WTC11 (cell line): Measurements from ENCODE around the gene NPTN. TPM values are rescaled to one million over a fixed set of nuclear protein-coding genes. Genes with fewer than 3 reads are reported as not detected.

Source experiments
- ATAC-seq: fragments of 200-7000 bp; cut with Tn5 transposase; 2 replicates; pipeline ENCODE4 v1.10.0; 2021; ENCODE audit warnings: mild to moderate bottlenecking, moderate library complexity
- CTCF ChIA-PET: fragments of 300-600 bp; sonication (Branson Sonifier 250); formaldehyde crosslinking; loops from one replicate; lab custom pipeline; 2021; ENCODE audit warnings: antibody characterized with exemption; lab: Charles Lee
- POLR2A ChIA-PET: fragments of 350-600 bp; sonication (Branson Sonifier 250); formaldehyde crosslinking; loops from one replicate; lab custom pipeline; 2021; ENCODE audit warnings: antibody characterized with exemption; lab: Charles Lee
- DNase-seq: peaks from one replicate; pipeline ENCODE4 v3.0.0; 2021; ENCODE audit warnings: low spot score
- H3K27ac Mint-ChIP-seq: 2 replicates; pipeline ENCODE4 v1.8.0; 2021; ENCODE audit warnings: mixed read lengths
- H3K27me3 Mint-ChIP-seq: 2 replicates; pipeline ENCODE4 v1.8.0; 2021; ENCODE audit warnings: low read depth, mild to moderate bottlenecking, moderate library complexity, mixed read lengths
- H3K36me3 Mint-ChIP-seq: 2 replicates; pipeline ENCODE4 v1.8.0; 2021; ENCODE audit warnings: mixed read lengths
- H3K4me1 Mint-ChIP-seq: 2 replicates; pipeline ENCODE4 v1.8.0; 2022; ENCODE audit warnings: mixed read lengths
- H3K4me3 Mint-ChIP-seq: 2 replicates; pipeline ENCODE4 v1.8.0; 2021; ENCODE audit warnings: mild to moderate bottlenecking, moderate library complexity, mixed read lengths
- H3K9me3 Mint-ChIP-seq: 2 replicates; pipeline ENCODE4 v1.8.0; 2021; ENCODE audit warnings: mixed read lengths
- ATF1 ChIP-seq: sonication (generic); formaldehyde crosslinking; IDR thresholded peaks from 2 replicates; pipeline ENCODE4 v1.8.1; 2023; ENCODE audit warnings: mild to moderate bottlenecking, moderate library complexity, missing genetic modification reagents
- CTCF ChIP-seq: fragments of 200-600 bp; IDR thresholded peaks from 2 replicates; pipeline ENCODE4 v1.8.0; 2022; ENCODE audit warnings: antibody characterized with exemption
- E2F5 ChIP-seq: sonication (generic); formaldehyde crosslinking; IDR thresholded peaks from 2 replicates; pipeline ENCODE4 v1.8.1; 2022; ENCODE audit warnings: mild to moderate bottlenecking, moderate library complexity, missing genetic modification reagents
- FOXJ3 ChIP-seq: sonication (generic); formaldehyde crosslinking; IDR thresholded peaks from 2 replicates; pipeline ENCODE4 v1.9.0; 2021; ENCODE audit warnings: missing genetic modification reagents, mild to moderate bottlenecking, borderline replicate concordance
- HMGA2 ChIP-seq: fragments of 250-450 bp; sonication (Bioruptor Pico); IDR thresholded peaks from 2 replicates; pipeline ENCODE4 v1.4.0; 2021; ENCODE audit warnings: mild to moderate bottlenecking, moderate library complexity
- MYBL2 ChIP-seq: sonication (generic); formaldehyde crosslinking; IDR thresholded peaks from 2 replicates; pipeline ENCODE4 v1.8.1; 2023; ENCODE audit warnings: mild to moderate bottlenecking, moderate library complexity, missing genetic modification reagents
- RORB ChIP-seq: fragments of 250-450 bp; sonication (Bioruptor Pico); IDR thresholded peaks from 2 replicates; pipeline ENCODE4 v1.9.0; 2021; ENCODE audit warnings: mild to moderate bottlenecking
- SMAD3 ChIP-seq: sonication (generic); formaldehyde crosslinking; IDR thresholded peaks from 2 replicates; pipeline ENCODE4 v1.8.0; 2022; ENCODE audit warnings: missing genetic modification reagents, mild to moderate bottlenecking, borderline replicate concordance
- STAT6 ChIP-seq: sonication (generic); formaldehyde crosslinking; conservative IDR thresholded peaks from 2 replicates; pipeline ENCODE4 v1.8.1; 2023; ENCODE audit warnings: mild to moderate bottlenecking, low read depth, missing genetic modification reagents, moderate library complexity
- TEAD4 ChIP-seq: sonication (generic); formaldehyde crosslinking; IDR thresholded peaks from 2 replicates; pipeline ENCODE4 v1.8.0; 2022; ENCODE audit warnings: mild to moderate bottlenecking, missing genetic modification reagents
- ZBTB43 ChIP-seq: sonication (generic); formaldehyde crosslinking; IDR thresholded peaks from 2 replicates; pipeline ENCODE4 v1.8.1; 2023; ENCODE audit warnings: mild to moderate bottlenecking, missing genetic modification reagents
- ZNF281 ChIP-seq: sonication (generic); formaldehyde crosslinking; IDR thresholded peaks from 2 replicates; pipeline ENCODE4 v1.8.0; 2023; ENCODE audit warnings: mild to moderate bottlenecking, missing genetic modification reagents
- total RNA-seq: library from RNA; stranded (reverse); gene quantifications from 3 replicates; pipeline ENCODE4 v1.2.3, GENCODE V29; 2021
- TF ChIP-seq, protein P1 (sequence below): sonication (generic); formaldehyde crosslinking; IDR thresholded peaks from 2 replicates; pipeline ENCODE4 v1.8.0; 2022; ENCODE audit warnings: mild to moderate bottlenecking, missing genetic modification reagents
- TF ChIP-seq, protein P2 (sequence below): fragments of 250-450 bp; sonication (Bioruptor Pico); conservative IDR thresholded peaks from 2 replicates; pipeline ENCODE4 v1.9.0; 2021; ENCODE audit warnings: mild to moderate bottlenecking
- TF ChIP-seq, protein P3 (sequence below): sonication (generic); formaldehyde crosslinking; IDR thresholded peaks from 2 replicates; pipeline ENCODE4 v1.8.1; 2022; ENCODE audit warnings: low read depth, missing genetic modification reagents, borderline replicate concordance

Gene NPTN
- total RNA-seq, 1 experiment from 2014 or later: 116 TPM

DNA sequence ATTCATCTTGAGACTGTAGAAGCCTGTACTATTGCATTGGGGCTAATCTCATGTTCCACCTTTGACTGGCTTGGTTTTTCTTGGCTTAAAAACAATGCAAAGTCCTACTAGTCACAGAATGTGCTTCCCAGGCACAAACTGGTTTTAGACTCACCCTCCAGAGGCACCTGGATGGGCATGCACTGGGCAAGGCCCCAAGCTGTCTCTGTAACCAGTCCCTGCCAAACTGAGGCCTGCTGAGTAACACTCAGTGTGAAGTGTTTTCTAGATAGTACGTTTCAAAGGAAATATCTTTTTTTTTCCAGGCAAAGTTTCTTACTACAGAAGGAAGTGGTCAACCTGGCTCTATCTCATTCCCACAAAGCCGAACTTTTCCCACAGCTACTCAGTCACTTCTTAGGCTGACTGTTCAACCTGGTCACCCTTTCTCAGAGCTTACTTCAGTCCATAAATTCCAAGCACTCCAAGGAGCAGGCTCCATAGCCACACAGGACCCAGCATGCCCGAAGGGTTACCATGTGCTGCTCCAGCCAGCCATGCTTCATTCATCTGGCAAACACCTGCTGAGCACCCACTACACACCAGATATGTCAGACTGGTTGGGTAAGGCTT, 57.4 kb downstream of the NPTN start (continued):
- TF ChIP-seq CTCF (no peak), HMGA2 (CRISPR knock-in tag) (no peak), MYBL2 (CRISPR knock-in tag) (no peak), ZBTB43 (CRISPR knock-in tag) (no peak), SMAD3 (no peak), STAT6 (CRISPR knock-in tag) (no peak)
- TF ChIP-seq, protein P1, sequence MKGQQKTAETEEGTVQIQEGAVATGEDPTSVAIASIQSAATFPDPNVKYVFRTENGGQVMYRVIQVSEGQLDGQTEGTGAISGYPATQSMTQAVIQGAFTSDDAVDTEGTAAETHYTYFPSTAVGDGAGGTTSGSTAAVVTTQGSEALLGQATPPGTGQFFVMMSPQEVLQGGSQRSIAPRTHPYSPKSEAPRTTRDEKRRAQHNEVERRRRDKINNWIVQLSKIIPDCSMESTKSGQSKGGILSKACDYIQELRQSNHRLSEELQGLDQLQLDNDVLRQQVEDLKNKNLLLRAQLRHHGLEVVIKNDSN (CRISPR knock-in tag): no peak

DNA sequence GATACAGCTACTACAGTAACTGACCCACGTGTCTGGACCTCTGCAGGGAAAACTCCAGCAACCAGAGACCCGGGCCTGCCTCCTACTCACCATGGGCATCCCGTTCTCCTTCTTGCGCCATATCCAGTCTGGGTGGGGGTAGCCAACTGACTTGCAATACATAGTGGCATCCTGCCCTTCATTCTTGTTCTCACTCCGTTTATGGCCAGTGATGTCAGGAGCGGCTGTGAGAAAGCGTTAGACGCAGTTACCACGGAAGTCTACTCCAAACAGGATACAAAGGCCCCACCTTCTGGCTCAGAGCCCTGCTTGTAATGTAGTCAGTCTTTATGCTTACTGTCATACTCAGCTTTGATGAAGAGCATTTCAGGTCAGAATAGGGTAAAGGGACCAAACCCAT, 59.6 kb downstream of the NPTN start:
- no peak for ATAC-seq
- CTCF ChIA-PET: interaction anchor here (1.4 kb wide), 1 partner anchor 13 kb away, joined by 3 read pairs; no protein-coding TSS in a partner anchor
- no peak for DNase-seq
- H3K36me3 Mint-ChIP-seq: peaks cover 57% of the 10 kb centered on the region
- H3K27me3 Mint-ChIP-seq: no peaks in the 10 kb centered on the region
- H3K4me3 Mint-ChIP-seq: no peak overlapping the region
- POLR2A ChIA-PET: no interaction called here
- H3K27ac Mint-ChIP-seq: no peak overlapping the region
- peaks cover 8% of the 10 kb centered on the region for H3K4me1 Mint-ChIP-seq
- TF ChIP-seq, protein P2, sequence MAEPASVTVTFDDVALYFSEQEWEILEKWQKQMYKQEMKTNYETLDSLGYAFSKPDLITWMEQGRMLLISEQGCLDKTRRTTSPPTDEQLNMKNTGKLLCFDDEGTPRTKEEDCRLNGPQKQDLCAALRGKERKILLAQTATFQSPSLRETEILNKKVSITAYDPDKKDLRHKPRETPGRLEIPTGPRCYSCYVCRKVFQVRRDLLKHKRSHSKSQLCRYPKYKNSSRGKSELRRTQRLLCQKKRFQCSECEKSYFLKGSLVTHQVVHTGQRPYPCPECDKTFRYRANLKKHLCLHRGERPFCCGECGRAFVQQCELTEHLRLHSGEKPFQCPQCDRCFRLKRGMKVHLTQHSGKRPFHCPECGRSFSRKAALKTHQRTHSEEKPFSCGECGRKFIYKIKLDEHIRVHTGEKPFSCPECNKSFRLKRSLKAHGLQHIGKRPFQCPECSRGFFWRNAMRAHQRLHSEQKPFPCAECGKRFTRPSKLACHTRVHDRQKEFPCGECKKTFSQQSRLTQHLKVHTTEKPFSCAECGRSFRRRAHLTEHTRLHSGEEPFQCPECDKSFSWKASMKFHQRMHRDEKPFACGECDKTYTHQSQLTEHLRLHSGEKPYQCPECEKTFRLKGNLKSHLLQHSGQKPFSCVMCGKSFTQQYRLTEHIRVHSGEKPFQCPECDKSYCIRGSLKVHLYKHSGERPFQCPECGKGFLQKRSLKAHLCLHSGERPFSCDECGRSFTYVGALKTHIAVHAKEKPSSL (CRISPR knock-in tag): no peak
- no peak for TF ChIP-seq ZNF281 (CRISPR knock-in tag)
- TF ChIP-seq, protein P3, sequence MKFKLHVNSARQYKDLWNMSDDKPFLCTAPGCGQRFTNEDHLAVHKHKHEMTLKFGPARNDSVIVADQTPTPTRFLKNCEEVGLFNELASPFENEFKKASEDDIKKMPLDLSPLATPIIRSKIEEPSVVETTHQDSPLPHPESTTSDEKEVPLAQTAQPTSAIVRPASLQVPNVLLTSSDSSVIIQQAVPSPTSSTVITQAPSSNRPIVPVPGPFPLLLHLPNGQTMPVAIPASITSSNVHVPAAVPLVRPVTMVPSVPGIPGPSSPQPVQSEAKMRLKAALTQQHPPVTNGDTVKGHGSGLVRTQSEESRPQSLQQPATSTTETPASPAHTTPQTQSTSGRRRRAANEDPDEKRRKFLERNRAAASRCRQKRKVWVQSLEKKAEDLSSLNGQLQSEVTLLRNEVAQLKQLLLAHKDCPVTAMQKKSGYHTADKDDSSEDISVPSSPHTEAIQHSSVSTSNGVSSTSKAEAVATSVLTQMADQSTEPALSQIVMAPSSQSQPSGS: no peak
- TF ChIP-seq ATF1: no peak
- TF ChIP-seq E2F5 (CRISPR knock-in tag): no peak
- no peak for TF ChIP-seq RORB (CRISPR knock-in tag)
- TF ChIP-seq FOXJ3: no peak
- TF ChIP-seq TEAD4 (CRISPR knock-in tag): no peak
- no peaks in the 10 kb centered on the region for H3K9me3 Mint-ChIP-seq
